ENCODE data around the gene CENPH.
"Not testable (repeated sequence)": the region's sequence is repeated elsewhere in the genome, so short reads cannot be mapped to it uniquely, and the experiment has no call there.

The CENPH gene

DNA sequence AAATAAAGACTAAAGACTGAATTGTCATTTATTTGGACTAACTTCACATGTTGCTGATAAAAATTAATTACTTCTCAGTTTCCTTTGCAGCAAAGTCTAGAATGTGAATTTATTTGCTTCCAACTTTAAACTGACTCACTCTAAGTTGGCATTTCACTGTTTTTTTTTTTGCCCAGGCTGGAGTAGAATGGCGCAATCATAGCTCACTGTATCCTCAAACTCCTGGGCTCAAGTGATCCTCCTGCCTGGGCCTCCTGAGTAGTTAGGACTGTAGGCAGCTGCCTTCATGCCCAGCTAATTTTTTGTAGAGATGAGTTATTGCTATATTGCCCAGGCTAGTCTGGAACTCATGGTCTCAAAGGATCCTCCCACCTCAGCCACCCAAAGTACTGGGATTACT, 18.9 kb upstream of the CENPH start:
- TF ChIP-seq CTCF (IDR thresholded peaks at IDR 0.05; ENCODE audit: control insufficient read depth, insufficient read depth, low read depth, low read length, missing control alignments) = no peak
- H3K4me3 ChIP-seq (ENCODE audit: control insufficient read depth, low read depth, low read length) = no peak overlapping the region
- no peak for DNase-seq (ENCODE audit: low read depth)

DNA sequence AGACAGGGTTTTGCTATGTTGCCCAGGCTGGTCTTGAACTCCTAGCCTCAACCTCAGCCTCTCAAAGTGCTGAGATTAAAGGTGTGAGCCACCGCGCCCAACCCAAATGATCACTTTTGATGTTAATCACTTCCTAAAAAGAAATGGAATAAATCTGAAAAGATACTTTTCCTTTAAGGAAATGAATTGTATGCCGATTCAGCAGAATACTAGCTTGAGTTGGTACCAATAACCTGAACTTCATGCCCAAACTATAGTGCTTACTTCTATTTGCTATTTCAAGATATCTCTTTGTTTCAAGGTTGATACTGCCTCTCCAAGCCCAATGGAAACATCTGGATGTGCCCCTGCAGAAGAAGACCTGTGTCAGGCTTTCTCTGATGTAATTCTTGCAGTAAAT, 18.4 kb upstream of the CENPH start:
- TF ChIP-seq CTCF (IDR thresholded peaks at IDR 0.05; ENCODE audit: control insufficient read depth, insufficient read depth, low read depth, low read length, missing control alignments) = no peak
- DNase-seq (ENCODE audit: low read depth) = no peak
- no peak overlapping the region for H3K4me3 ChIP-seq (ENCODE audit: control insufficient read depth, low read depth, low read length)

- DNase-seq (ENCODE audit: low read depth) = not testable (repeated sequence)
These were observed 7.6 kb upstream of the CENPH start for GRCh38 chr5:69181659-69182293.

DNA sequence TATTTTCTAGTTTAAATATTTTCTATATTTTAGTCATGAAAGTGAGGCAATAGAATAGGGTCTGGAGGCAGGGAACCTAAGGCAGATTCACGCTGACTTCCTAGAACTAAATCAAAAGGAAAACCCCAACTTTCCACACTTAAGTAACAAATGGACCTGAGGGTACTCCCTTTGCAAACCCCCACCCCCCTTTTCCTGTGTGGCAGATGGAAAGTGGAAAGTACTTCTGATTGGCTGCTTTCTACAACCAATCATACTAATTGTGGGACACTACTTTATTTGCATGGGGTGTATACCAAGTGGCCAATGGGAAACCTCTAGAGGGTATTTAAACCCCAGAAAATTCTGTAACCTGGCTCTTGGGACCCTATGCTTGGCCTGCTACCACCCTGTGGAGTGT, 4.8 kb upstream of the CENPH start:
- no peak for DNase-seq (ENCODE audit: low read depth)
- no peak overlapping the region for H3K4me3 ChIP-seq (ENCODE audit: control insufficient read depth, low read depth, low read length)
- TF ChIP-seq CTCF (IDR thresholded peaks at IDR 0.05; ENCODE audit: control insufficient read depth, insufficient read depth, low read depth, low read length, missing control alignments) = no peak

More at GRCh38 chr5:69181659-69182293, 7.6 kb upstream of the CENPH start:
- H3K4me3 ChIP-seq (ENCODE audit: control insufficient read depth, low read depth, low read length) = not testable (repeated sequence)

DNA sequence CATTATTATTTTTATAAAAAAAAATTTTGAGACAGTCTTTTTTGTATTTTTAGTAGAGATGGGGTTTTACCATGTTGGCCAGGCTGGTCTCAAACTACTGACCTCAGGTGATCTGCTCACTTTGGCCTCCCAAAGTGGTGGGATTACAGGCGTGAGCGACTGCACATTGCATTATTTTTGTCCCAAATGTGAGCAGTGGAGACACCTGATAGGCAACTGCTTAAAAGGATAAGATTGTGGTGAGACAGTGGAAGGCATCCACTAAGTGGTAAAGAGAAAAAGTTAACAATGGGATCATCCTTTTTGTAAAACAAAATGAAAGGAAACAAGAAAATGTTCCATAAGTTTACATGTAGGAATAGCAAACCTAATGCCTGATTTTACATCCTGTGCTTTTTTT, 2.0 kb upstream of the CENPH start:
- no peak for DNase-seq (ENCODE audit: low read depth)
- TF ChIP-seq CTCF (IDR thresholded peaks at IDR 0.05; ENCODE audit: control insufficient read depth, insufficient read depth, low read depth, low read length, missing control alignments) = no peak
- H3K4me3 ChIP-seq (ENCODE audit: control insufficient read depth, low read depth, low read length) = no peak overlapping the region

DNA sequence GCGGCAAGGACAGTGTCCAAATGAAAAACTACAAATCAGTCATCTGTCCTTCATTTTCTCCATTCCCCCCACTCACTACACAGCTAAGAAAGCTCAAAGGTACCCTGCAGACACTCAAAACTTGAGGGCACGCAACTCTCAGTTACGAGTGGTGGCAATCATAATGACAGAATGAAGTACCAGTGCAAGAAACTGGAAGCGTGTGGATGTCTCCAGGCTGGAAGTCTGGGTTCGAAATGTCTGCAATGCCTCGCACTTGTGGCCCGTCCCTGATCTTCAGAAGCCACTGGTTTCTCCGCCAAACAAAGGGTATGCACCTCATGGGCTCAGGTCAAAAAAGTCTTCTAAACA, 597 bp upstream of the CENPH start:
- peak overlapping the region; percentile 74 for H3K4me3 ChIP-seq (ENCODE audit: control insufficient read depth, low read depth, low read length)
- no peak for DNase-seq (ENCODE audit: low read depth)
- no peak for TF ChIP-seq CTCF (IDR thresholded peaks at IDR 0.05; ENCODE audit: control insufficient read depth, insufficient read depth, low read depth, low read length, missing control alignments)

DNA sequence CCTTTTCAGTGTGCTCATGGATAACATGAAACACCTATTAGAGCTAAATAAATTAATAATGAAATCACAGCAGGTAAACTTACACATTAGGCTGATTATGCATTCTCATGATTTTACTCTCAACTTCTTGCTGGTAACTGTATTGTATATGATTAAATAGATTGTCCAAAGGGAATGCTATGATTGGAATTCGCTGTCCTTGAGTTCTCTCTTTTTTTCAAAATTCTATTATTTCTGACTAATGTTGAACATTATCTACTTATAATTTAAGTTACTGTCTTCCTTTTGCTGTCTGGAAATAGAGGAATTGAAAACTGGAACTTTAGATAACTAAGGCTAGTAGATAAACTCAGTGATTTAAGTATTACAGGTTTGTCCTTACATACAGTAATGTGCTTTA, 13.1 kb downstream of the CENPH start:
- no peak for TF ChIP-seq CTCF (IDR thresholded peaks at IDR 0.05; ENCODE audit: control insufficient read depth, insufficient read depth, low read depth, low read length, missing control alignments)
- no peak overlapping the region for H3K4me3 ChIP-seq (ENCODE audit: control insufficient read depth, low read depth, low read length)
- DNase-seq (ENCODE audit: low read depth) = no peak
